Activated CD8-positive, alpha-beta memory T cell treated with anti-CD3 and anti-CD28 coated beads for 48 hours (primary cell): ENCODE data around the gene IRX5.

Source experiments
- DNase-seq, 3 experiments: peaks; one replicate each; pipeline ENCODE4 v3.0.0-alpha.2; 2020; ENCODE audit warnings: low read depth in 2 of 3, low spot score in 2 of 3

Gene IRX5

GRCh38 chr16:54930005-54930868 is at the start of gene IRX5:
Gene IRX5 (plus strand): TSS chr16:54930865. CDS start chr16:54931199, 334 bp downstream.
- no peak for DNase-seq

GRCh38 chr16:54882556-54882955 is 48.1 kb upstream of the IRX5 start:
- no peak for DNase-seq

- no peak for DNase-seq
These were observed 47.3 kb upstream of the IRX5 start for GRCh38 chr16:54883358-54883757.

- DNase-seq = no peak
These were observed 44.6 kb upstream of the IRX5 start for GRCh38 chr16:54886078-54886477.

GRCh38 chr16:54890381-54890780 is 40.3 kb upstream of the IRX5 start:
- DNase-seq = no peak

- DNase-seq = no peak
These were observed 39.3 kb upstream of the IRX5 start for GRCh38 chr16:54891346-54891745.

GRCh38 chr16:54892981-54893380 is 37.7 kb upstream of the IRX5 start:
- no peak for DNase-seq

- DNase-seq = no peak
These were observed 32.7 kb upstream of the IRX5 start for GRCh38 chr16:54897930-54898329.

DNA sequence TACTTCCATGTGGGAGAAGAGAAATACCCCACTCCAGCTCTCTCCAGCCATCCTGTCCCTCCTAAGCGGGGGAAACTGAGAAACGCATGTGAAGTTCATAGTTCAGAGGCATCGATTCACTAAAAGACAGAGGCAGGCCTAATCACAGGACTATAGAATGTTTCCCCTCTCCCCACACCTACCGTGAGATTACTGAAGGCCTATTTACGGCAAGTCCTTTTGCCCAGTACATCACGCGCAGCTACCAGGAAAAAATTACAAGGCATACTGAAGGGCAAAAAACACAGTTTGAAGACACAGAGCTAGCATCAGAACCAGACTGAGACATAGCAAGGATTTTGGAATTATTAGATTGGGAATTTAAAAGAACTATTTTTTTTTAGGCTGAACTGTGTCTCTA is 29.1 kb upstream of the IRX5 start:
- no peak for DNase-seq

DNA sequence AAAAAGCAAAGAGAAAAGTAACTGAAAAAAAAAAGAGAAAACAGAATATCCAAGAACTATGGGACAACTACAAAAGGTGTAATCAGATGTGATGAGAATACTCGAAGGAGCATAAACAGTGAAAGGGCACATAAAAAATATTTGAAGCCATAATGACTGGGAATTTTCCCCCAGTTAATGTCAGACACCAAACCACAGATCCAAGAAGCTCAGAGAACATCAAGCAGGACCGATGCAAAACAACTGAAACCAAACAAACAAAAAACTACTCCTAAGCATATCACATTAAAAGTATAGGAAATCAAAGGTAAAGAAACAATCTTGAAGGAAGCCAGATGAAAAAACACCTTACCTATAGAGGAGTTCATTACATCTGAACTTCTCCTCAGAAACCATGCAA is 27.6 kb upstream of the IRX5 start:
- no peak for DNase-seq

- DNase-seq = no peak
These were observed 19.6 kb upstream of the IRX5 start for GRCh38 chr16:54911079-54911478.

DNA sequence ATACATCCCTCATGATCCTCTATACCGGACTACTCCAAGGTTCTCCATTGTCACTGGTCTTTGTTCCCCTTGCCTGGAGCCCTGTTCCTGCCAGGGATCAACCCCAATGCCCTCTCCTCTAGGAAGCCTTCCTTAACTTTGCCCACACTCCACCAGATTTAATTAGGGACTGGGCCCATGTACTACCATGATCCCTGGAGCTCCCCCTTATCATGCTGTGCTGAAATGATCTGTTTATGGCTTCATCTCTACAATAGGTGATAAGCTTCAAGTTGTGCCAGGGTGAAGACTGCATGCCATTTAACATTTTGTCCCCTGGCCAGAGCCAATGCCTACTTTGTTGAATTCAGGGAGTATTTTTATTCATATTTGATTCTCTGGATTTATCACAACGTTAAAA is 17.9 kb upstream of the IRX5 start:
- DNase-seq = no peak

- no peak for DNase-seq
These were observed 9.3 kb upstream of the IRX5 start for GRCh38 chr16:54921206-54921824.

DNA sequence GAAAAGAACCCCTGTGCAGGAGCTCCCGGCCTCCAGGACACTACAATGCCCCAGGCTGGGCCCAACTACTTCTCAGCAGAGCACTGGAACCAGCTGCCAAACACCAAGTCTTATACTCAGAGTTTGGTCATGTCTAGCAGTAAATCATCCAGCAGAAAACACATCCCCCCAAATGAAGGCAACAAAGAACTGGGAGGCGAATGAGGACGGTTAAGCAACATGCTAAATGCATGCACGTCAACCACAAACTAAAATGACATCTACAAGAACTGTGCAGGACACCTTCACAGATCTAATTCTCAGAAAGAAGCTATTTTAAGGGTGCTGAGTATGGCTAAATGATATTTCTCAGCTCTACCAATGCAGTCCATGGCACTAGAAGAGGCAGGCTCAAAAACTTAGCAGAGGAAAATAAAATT is 7.6 kb upstream of the IRX5 start:
- DNase-seq = no peak

GRCh38 chr16:54923988-54924387 is 6.7 kb upstream of the IRX5 start:
- DNase-seq = no peak

DNA sequence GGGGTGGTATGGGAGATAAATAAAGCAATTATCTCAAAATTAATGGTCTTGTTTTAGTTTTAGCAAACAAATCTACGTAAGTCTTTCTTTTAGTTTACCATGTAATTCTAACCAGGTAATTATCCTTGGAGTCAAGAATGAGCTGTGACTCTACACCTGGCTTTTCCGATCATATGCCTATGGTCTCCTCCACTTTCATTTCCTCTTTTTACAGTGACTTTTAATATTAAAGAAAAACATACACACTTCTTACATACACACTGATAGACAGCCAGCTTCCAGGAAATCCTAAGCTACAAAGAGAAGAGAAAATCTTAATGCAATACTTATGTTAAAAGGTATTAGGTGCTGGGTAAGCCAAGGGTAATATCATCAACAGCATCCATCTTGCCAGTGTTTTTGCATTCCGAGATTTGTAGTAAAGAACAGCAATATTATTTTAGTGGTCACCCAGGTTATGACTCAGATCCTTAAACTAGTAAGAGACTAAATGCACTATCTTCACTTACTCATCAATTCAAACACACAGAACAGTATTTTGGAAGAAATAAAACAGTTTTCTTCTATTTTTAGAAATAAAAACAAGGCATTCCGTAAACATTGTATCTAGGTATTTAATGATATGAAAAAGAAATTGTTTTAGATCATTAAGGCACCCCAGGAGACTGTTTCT is 4.4 kb upstream of the IRX5 start:
- DNase-seq = no peak

DNA sequence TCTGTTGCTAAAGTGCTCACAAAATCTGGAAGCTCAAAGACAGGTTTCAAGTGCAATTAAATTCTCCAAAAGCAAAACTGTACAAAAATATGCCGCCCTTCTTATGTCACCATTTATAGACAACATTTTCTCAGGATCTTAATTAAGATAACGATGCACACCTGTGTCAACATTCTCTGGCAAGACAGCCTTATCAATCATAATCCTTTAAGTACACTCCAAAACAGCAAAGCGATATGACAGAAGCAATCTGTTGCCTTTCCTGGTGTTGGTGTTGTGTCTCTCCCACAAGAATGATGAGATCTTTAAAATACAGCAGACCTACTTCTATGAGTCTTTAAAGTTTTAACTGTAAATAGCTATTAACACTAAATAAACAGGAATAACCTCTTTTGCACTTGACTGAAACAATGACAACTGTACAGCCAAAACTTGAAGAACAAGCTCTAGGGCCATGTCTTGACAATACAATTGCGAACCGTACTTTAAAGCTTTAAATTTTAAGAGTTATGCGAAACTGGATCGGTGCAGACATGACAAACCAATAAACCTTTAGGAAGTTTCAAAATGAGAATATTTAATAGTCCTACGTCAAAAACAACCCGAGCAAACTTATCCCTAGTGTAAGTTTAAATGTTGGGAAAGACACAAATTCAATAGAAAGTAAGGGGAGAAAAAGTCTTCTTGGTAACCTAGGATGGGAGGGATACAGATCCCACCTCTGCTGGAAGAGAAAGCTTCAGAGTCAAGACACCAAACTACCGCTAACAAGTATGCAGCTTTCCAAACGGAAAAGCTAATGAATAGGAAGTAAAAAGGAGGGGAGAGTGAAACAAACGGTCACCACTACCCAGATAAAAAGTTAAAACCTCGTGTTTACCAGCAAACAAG is 3.3 kb upstream of the IRX5 start:
- DNase-seq = no peak

DNA sequence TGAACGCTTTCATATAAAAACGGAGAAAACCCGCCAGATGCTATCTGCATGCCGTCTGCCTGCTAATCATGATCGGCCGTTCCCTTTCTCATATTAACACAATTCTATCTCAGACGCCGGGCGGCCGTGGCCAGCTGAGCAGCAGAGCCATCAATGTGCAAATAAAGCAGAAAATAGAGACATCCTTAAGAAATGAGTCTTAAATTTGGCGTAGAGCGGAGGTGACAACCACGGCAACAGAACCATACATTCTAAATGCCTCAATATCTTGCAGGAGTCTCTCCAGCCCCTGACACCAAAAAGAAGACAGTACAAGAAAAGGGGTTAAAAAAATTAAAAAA is 2.7 kb upstream of the IRX5 start:
- DNase-seq = no peak

DNA sequence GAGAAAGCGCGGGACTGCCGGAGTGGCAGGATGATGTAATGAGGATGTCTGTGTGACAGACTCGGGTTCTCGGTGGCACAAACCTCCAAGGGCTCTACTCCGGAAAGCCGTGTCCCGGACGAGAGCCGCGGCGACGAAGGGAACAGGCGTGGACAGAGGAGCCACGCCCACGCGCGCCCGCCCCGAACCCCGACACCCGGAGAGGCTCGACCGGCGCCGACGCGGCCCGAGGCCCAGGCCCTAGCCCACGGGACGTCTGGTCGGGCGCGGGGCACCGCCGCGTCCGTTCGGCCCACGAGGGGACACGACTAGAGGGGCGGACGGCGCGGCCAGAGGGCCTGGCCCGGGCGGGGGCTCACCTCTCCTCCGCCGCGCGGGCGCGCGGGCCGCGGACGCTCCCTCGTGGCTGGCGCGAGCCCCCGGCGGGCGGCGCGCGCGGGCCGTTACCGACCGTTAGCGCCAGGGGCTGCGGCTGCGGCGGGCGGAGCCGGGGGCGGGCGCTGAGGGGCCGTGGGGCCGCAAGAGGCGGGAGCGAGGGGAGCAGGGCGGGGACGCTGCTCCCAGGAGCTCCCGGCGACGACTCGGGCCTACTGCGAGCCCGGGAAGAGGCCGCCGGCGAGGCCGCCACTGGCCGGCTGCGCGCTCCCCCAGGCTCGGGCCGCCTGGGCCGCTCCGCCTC is 2.1 kb upstream of the IRX5 start:
- no peak for DNase-seq

DNA sequence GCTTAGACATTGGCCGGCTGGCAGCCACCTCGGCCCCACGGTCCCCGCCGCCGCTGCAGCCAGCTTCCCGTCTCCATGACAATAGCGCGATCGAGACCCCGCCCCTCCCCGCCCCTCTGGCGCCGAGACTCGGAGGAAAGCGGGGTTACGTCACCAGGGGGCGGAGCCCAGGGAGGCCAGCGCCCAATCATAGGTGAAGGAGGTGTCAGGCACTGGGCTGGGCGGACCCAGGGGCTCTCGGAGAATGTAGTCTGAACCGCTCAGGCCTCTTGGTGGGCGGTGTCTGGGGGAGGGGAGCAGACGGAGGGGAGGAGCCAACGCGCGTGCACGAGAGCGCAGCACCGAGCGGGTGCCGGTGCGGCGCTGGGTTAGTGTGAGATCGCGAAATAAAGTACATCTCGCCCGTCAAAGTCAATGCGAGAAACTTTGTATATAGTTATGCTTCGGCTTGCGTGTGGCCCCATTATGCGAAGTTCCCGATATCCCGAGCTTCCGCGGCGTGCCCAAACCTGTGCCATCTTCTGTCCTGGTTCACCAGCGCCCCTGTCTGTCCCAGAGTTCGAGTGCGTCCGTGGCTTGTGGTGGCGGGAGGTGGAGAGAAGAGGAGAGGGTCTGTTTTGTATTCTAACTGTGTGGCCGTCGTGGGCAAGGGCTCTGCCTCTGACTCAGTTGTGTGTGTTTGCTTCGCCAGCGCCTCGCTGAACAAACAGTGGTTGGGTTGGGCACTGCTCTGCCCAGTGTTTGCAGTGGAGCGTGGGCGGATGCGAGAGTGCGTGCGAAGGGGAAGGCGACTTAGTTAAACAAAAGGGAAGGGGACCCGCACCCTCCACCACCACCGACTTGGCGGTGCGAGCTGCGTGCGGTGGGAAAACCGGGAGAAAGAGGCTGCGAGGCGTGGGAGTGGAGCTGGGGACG is 1.3 kb upstream of the IRX5 start:
- peak; percentile 85 to 97 (median 85) for DNase-seq
